ENCODE results near the gene OTULIN.

OTULIN gene

DNA sequence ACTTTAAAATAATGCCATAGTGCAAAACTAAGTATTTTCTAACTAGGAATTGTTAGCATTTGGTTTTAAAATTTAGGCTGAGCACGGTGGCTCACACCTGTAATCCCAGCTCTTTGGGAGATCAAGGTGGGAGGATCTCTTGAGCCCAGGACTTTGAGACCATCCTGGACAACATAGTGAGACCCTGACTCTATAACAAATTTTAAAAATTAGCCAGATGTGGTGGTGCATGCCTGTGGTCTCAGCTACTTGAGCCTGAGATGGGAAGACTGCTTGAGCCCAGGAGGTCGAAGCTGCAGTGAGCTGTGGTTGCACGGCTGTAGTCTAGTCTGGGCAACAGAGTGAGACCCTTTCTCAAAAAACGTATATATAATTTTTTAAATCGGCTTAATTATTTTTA, 4.9 kb downstream of the OTULIN start:
- FAIRE-seq = no peak

DNA sequence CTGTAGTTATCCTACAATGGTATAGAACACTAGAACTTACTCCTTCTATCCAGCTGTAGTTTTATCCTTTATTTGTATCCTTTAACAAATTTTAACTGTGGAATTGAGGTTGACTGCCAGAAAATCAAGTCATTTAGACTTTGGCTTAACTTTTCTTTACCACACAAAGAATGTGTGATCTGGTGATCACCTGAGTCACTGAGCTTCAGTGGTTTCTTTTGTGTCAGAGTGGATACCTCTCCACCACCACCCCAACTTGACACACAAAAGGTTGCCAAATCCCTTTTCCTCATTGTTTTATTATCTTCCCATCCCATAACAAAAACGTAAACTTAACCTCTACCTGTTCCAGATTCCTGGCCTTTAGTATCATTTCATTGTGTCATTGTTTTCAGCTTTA, 5.5 kb downstream of the OTULIN start:
- no peak for FAIRE-seq

DNA sequence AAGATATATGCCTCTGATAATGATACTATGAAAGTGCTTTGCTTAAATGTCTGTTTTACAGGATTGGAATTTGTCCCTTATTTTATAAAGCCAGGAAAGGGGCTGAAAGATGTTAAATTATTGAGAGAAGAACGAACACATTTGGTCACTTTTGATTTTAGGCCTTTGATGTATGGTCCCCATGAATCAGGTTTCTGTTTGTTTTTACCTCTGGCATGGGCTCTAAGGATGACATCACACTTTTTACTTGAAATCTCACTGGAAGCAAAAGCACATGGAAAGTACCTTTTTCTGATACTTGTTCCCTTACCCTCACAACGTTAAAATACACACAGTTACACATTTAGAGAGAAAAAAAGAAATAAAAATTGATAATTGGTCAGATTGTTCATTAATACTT, 6.9 kb downstream of the OTULIN start:
- no peak for FAIRE-seq

DNA sequence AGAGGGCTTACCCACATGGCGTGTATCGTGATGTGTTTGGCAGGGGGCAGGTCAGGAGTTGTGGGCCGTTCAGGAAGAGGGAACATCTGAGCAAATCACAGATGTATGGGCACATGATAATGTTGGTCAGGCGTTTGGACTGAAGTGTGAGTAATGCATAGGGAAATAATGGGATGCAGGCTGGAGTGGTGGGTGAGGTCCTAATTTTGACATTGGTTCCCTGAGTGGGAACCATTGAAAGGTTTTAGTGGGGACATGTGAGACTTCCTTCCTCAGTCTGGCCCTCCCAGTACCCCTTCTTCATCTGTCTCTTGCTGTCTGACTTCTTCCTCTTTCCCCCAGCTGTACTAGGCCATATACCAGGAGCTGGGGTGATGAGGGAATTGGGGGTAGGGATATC, 7.6 kb downstream of the OTULIN start:
- FAIRE-seq = no peak

DNA sequence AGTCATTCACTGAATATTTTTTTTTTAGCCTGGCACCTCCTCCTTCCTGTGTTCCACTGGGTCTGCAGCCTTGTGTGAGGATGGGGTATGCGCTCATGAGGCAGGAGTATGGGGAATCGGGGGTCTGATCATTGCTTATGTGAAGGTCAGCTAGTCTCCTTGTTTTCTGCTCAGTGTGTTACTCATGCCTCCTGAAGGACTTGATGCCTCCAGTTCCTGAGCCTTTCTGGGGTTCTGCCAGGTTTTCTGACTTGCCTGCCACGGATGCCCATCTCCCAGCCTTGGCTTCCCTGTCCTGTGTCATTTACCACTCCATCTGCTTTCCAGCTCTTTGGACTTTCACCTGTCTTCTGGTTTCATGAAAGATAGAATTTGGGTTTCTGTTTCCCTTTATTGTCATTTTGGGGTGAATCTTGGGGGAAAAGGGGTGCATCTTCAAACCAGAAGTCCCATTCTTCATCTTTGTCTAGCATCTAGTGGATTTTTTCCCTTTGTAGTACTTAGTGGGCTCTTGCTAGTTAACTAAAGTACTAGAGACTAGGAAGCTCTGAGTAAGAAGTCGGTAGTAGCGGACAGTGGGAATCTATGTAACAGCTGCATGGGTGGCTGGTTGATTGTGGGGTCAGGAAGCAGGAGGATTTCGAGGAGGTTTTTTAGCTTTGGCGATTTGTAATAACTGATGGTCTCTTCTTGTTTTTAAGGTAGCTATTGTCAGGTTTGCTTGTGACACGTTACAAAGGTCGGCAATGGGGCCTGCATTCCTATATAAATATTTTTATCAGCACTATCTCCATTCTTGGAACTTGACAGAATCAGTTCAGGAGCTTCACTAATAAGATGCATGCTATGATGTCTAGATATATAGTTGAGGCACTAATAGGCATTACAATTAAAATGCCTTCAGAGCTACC, 8.2 kb downstream of the OTULIN start:
- no peak for FAIRE-seq

DNA sequence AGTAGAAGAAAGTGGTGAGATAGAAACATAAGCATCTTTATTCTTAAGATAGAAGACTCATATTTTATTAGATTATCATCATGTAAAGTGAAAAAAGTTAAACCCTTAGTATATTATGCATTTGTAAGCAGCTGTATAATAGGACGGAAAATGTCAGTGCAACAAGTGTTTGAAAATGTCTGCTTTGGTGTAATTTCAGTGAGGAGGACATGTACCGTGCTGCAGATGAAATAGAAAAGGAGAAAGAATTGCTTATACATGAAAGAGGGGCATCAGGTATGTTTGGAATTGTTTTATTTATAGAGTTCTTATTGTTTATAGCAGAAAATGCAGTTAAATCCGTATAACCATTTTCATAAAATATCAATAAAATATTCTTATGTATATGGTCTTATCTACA, 8.9 kb downstream of the OTULIN start:
- FAIRE-seq = no peak

DNA sequence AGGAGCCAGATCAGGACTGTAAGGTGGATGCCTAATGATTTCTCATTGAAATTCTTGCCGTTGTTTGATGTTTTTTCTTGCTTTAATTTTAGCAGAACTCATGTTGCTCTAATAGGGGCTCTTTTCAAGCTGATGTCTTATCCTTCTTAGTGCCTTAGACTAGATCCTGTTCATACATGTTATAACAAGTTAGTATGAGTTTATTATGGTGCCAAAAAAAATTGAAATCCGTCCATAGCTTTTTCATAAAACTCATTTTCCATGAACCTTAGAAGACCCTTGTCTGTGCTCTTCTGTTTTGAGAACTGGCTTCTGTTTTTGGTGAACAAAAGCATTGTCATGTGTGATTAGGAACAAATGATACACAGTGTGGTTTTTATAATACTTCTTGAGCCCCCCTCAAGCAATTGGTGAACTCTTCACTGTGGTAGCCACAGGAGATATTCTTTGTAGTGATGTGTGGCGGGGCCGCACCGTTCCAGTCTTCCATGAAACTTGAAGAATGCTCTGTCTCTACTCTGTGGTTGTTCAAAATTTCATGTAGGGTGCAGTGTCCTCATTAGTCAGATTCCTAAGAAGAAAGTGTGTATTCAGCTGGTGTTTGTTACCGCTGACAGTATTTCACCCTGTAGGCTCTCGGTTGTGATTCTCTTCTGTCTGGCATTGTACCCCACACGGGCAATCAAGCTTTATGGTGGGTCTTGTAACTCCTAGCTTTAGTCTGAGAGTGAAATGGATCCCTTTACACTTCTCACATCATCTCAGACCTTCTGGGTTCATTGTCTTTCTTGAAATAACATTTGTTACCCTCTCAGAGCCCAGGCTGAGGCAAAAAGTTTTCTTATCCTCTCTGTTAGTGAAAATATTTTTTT, 10.7 kb downstream of the OTULIN start:
- FAIRE-seq = no peak

DNA sequence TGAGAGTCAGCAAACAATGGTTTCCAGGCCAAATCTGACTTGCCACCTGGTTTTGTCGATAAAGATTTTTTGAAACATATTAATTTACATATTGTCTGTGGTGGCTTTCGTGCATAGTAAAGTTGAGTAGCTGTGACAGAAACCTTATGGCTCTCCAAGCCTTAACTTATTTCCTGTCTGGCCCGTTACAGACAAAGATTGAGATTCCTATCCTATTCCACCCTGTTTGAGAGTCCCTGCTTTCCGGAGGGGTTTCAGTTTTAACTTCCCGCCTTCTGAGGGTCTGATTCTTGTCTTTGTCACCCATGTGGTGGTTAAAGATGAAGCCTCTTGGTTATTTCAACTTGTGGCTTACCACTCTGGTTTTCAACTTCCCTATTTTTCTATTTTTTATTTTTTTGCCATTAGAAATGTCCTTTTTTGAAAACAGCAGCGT, 11.4 kb downstream of the OTULIN start:
- FAIRE-seq = no peak

DNA sequence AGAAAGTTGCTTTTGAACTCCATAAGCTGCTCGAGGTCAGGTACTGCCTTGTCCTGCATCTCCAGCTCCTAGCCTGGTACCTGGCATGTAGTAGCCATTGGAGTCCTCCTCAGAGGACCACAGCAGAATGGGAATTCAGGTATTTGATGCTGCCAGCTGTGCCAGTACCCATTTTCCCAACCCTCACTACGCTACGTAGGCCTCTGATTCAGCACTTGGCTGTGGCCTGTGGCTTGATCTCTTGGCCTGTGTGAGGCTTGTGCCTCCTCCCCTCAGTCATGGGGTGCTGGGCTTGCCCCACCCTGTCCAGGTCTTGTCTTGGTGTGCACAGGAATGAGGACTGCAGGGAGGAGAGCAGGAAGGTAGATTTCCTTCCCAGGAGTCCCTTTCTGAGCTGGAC, 11.8 kb downstream of the OTULIN start:
- FAIRE-seq = no peak

DNA sequence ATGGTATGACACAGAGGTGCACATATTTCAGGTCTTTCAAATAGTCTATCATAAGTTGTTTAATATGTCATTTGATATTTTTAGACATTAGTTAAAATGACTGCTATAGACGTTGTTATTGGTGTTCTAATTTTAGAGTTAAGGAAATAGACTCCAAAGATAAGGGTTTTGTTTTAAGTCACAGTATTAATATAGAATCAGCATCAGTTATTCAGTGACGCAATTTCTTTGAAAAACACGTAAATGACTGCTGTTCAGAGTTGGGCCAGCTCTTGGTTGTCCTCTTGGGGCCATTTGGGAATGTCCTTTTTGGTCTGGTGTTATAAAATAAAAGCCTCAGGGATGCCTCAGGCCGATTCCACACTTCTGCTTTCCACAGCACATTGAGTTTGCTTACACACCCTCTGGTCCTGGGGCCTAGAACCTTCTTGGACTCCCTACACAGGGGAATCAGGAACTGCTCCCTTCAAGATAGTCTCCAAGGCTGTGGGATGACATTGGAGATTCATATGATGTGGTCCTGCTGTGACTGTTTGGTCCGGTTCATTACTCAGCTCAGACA, 14.3 kb downstream of the OTULIN start:
- no peak for FAIRE-seq

DNA sequence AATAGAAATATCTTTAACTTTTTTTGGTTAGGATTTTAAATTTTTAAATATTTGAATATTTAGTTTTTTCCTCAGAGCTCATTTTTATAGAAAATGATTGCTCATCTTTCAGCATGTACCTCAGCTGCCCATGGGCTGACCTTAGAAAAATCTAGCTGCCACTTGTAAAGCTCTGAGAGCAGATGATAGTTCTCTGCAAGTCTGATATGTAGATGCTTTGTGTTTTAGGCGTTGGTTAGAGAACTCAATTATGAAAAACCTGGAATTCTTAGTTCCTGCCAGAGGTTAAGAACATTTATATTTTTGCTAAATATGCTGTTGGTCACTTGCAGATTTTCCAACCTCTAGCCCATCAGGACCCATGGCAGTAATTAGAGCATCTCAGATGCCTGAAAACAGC, 15.1 kb downstream of the OTULIN start:
- FAIRE-seq = no peak

DNA sequence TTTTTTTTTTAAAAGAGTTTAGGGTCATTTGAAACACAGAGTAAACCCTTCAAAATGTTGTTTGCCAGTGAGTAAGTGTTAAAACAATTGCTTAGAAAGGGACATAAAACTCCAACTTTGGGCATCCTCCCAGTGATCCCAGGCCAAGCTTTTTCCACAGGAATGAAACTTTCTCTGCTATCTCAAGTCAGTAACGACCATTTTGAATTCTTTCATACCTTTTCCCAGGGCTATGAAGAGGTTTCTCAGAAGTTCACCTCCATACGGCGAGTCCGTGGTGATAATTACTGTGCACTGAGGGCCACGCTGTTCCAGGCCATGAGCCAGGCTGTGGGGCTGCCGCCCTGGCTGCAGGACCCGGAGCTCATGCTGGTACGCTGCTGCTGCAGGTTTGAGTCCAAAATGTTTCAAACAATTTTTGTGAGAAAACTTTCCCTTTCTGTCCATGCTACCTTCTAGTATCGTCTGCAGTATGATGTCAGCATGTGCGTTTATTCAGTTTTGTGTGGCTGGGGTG, 16.8 kb downstream of the OTULIN start:
- FAIRE-seq = no peak

DNA sequence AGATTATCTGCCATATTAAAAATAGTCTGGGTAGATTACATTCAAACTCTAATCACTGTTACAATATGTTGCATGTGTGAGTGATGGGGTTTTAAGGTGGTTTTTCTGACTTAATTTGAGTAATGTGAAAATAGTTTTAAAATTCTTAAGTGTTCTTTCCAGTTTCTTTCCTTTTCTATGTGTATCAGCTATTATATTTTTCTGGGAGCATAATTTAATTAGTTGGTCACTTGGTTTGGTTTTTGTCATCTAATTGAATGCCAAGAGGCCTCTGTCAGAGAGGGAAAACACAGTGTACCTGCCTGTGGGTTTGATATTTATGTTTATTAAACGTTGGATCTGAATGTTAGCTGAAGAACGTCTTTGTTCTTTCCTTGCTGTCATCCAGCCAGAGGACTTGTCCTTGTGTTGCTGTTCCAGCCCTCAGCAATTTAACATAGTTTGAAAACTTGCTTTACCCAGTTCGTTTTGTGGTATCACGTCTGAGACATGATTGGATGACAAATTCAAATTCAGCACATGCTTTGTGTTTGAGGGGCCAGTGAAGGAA, 19.5 kb downstream of the OTULIN start:
- FAIRE-seq = no peak

DNA sequence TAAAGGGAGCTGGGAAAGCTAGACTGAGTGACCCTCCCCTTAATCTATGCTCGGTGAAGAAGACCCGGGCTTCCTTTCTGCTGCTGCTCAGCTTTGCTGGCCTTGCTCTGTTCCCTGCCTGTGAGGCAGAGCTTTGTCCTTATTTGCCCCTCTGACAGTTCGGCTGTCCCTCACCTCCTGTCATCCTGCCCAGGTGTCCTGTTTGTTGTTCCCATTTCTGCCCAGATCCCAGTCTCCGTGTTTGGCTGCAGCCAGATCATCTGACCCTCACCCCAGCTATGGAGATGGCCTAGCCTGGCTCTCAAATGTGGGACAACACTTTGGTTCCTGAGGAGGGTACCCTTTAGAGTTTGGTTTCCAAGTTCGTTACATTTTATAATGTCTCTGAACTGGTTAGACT, 20.2 kb downstream of the OTULIN start:
- no peak for FAIRE-seq

DNA sequence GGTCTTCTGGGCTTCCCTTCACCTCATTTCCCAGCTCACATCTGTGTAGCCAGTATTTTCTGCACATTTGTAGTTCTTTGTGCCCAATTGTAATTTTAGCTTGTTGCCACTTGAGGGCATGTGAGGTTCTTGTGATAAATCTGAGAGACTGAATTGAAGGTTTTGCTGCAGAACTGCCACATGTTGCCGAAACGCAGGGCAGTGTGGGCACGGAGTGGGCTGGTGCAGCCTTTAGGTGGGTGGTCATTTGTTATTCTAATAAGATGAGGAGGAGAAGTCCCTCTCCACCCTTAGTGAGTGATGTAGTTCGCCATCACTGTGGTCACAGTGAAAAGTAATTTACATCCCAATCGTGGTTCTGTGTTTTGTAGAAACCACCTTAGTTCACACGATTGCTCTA, 21.2 kb downstream of the OTULIN start:
- peak; percentile 5 for FAIRE-seq

DNA sequence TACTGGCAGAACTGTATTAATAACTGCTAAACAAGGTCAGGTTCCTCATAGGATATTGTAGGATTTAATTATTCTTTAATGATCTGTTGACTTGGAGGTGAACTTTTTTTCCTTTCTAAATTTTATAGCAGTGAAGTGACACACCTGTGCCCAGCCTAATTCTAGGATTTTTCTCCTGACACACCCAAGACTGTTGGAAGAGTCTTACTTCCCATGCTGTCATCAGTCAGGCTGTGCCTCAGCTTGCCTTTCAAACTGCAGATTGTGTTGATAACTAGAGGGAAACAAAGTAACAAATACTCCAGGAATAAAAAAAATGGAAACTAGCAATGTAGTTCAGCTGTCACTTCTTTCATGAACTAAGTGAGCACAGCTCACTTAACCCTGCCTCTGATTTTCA, 22.0 kb downstream of the OTULIN start:
- no peak for FAIRE-seq

DNA sequence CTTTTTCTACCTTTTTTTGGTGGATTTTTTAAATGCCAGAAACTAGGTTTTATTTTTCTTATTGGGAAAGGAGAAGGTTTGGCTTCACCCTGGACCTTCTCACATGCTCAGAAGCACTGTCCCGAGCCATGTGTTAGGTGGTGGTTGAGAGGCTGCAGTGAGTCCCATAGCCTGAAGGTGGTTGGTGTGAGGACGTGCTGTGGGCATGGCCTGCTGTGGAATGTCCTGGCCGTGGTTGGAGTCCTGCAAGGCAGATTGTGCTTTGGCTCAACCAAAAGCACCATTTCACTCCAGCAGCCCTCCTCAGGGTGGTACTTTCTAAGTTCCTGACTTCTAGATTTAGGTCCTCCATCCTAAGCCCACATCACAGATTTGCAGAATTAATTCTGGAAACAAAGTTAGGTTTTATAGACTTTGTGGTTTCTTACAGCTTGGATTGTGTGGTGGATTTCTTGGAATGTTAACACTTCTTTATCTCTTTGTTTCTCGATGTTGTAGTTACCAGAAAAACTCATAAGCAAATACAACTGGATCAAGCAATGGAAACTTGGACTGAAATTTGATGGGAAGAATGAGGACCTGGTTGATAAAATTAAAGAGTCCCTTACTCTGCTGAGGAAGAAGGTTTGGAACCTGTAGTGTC, 22.6 kb downstream of the OTULIN start:
- FAIRE-seq = no peak

DNA sequence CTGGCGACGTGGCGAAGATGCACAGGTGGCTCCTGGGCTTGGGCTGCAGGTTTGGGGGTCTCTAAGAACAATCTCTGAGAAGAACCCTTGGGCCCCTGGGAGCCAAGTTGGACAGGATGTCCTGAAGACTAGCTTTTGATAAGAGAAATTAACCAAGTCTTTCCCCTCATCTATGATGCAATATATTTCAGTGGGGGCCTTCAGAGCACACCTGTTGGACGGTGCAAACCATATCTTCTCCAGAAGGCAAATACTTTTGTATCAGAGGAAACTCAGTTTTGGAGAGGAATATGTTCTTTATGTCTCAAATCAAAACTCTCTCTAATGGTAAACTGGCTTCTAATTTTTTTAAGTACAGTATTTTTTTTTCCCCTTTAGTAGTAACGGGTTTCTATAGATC, 28.6 kb downstream of the OTULIN start:
- FAIRE-seq = no peak

DNA sequence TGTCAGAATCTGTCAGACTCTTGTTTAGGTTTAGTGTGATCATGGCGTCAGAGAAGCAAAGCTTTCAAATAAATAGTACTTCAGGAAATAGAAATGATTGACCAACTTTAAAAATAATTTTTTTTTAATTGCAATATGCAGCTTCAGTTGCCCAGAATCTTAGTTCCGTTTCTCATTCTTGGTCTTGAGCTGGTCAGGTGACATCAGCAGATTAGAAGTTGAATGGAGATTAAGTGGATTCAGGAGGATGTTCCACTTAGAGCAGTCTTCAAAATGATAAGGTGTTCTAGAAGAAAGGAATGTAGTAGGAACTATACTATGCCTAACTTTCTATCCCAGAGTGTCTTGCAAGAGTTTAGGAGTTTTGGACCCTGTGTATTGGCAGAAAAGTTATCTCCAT, 30.6 kb downstream of the OTULIN start:
- FAIRE-seq = no peak

DNA sequence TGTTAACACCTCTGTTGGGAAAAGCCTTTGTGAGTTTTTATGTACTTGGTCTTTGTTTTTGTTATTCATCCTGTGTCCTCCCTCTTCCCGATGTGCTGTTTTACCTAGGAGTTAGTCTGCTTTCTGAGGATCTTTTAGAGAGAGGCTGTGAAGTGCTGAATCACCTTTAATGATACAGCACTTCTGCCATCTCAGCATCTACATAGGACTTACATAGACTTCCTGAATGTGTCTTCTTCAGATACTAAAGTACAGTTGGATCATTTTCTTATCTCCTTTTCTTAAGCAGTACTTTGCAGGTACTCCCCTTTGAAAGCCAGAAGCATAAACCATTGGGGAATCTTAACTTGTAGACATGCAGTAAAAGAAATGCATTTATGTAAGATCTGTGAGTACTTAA, 31.5 kb downstream of the OTULIN start:
- FAIRE-seq = no peak

DNA sequence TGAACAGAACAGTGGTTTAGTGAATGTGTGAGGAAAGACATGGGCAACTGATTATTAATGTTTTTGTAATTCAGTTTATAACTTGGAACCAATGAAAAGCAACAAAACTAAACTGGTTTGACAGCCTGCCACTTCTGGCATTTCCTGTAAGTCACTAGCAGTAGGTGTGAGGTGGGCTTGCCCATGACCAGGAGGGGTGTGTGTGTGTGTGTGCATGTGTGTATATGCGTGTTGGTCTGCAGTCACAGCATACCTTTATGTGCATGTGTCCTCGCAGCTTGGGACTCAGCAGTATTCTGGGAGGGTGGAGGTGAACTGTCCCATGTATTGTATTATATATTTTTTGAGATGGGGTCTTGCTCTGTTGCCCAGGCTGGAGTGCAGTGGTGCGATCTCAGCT, 32.3 kb downstream of the OTULIN start:
- no peak for FAIRE-seq

DNA sequence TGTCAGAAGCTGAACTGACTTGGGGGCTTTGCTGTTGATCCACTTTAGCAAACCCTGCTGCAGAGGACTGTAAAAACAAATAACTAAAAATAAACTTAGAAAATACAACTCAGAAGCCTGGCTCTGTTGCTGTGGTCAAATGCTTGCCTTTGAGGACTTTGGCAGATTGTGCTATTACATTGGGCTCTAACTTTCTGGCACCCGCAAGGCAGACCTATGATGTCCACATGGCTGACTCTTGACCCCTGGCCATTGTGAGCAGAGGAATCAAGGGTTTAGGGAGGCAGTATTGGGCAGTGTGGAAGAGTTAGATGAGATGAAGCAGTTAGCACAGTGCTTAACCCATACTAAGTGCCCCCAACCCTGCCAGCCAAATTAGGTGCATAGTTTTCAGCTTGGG, 34.0 kb downstream of the OTULIN start:
- FAIRE-seq = no peak

DNA sequence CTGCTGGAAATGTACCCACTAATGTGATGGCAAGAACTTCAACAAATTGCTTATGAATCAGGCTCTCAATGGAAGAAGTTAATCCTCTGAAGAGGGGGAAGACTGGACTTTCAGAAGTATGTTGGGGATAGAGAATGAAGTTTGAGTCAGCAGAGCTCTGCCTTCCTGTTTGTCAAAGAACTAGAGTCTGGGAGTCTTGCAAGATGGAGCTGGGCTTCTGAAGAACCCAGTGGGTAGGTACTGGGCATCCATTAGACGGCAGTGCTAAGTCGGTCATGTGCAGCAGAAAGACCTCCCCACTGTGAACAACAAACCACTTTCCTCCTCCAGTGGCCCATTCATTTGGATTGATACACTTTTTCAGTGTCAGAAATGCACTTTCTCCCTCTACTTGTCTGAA, 34.6 kb downstream of the OTULIN start:
- FAIRE-seq = no peak
